GM19035 (cell line): ENCODE measurements around the gene TMEM18.
A peak's percentile ranks its signal among the peaks of the same experiment; 100 is the strongest.

Experiments used
- ATAC-seq: cut with Tn5 transposase; IDR thresholded peaks from one replicate; pipeline ENCODE4 v1.9.1; 2021; ENCODE audit not compliant: unreplicated experiment

TMEM18 gene

DNA sequence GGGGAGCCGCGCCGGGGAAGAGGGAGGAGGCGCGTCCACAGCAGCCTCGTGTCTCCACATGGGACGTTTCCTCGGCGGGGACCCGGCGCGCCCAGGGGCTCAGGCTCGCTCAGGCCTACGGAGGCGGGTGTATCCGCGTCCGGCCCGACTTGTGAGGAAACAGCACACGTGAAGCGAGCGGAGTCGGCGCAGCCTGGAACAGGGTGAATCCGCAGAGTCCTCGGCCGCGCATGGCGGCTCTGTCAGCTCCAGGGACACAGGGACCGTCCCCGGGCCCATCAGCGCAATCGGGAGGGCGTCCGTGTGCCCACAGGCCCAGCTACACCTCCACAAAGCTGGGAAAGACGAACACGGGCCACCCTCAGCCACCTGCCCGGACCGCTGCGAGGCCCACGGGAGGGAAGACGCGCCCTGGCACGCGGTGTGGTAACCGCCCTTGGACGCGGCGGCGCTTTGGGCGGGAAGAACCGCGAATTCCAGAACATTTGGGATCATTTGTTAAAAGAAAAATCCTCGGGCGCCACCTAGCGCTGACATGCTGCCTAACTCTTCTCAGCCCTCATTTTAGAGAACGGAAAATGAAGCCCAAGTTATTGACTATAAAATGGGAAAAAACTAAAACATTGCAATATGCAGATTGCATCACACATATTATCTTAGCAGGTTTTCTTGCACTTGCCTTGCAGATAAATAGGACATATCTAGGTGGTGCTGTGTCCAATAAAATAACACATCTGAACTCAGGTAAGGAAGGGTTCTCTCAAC is 40.4 kb downstream of the TMEM18 start:
- ATAC-seq, result peak; percentile 61

DNA sequence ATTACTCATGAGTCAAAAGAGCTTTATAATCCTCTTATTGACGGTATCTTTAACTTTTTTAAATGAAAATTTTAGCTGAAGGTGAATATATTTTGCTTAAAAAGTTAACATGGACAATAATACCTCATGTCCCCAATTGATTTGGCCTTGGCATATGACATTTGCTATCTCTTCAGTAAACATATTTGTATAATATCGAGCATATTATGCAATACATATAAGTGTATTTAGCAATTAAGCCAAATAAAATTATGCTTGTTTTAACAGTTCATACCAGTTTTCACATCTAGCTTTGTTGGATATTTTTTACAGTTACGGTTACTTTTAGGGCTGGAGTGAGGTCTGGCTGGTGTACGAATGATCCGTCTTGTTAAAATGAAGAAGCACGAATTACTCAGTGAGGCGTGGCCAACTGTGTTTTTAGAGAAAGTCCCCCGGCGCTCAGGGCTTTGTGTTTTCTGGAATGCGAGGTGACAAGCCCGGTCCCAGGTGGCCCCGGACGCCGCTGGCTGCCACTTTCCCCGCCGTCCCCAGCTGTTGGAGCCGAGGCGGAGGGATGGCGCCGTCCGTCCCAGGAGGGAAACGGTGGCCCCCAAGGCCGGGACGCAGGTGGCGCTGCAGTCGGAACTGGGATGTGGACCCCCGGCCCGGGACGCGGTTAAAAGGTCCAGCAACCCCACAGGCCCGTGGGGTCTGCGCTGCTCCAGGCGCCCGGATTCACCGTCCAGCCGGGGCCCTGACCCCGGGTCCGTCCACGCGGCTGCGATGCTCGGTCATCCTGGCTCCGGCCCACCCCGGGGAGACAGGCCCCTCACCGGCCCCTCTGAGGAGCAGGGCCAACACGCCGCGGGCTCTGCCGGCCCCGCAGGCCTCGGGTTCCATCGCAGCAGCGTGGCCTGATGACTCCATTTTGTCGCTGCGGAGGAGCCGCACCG is 41.3 kb downstream of the TMEM18 start:
- no peak for ATAC-seq

DNA sequence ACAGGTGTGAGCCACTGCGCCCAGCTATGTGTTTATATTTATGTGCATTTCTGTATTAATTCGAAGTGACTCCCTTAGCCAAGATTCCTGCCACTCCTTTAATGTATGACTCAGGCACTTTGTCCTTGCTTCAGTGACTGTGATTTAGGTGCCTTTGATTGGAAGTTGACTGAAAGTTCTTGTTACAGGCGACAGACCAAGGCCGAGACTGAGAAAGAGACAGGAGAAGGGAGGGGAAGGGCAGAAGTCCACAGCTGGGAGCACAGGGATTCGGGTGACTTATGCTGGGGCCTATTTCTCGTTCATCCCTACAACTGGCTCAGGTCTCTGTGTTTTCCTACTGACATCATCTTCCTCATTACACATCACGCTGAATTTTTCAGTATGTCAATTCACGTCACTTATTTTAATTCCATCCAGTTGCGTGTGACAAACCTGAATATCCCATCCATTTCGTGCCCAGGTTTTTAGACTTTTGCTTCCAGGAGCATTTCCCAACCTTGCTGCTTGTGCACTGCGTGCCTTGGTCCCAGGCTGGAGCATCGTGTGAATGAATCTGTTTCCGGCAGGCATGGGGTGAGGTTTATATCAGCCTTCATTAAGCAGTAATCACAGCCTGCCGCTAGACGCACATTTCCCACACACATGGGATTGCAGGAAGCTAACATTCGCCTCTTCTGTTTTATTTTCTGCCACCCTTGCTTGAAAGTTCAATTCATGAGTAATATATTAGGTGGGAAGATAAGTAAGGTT is 42.4 kb downstream of the TMEM18 start:
- ATAC-seq, result no peak

DNA sequence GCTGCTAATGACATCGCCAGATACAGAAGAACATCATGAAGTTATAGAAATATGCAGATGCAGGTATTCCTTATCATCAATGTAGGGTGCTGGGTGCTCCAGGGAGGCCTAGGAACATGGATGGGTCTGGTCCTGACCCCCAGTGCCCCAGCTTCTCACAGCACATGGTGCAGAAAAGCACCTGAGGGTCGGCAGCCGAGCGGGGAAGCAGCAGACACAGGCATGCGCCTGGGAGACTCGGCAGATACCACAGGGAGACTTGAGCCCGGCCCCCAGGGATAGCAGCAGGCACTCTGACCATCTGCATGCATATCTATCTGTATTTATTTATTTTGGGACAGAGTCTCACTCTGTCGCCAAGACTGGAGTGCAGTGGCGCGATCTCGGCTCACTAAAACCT is 43.2 kb downstream of the TMEM18 start:
- no peak for ATAC-seq

DNA sequence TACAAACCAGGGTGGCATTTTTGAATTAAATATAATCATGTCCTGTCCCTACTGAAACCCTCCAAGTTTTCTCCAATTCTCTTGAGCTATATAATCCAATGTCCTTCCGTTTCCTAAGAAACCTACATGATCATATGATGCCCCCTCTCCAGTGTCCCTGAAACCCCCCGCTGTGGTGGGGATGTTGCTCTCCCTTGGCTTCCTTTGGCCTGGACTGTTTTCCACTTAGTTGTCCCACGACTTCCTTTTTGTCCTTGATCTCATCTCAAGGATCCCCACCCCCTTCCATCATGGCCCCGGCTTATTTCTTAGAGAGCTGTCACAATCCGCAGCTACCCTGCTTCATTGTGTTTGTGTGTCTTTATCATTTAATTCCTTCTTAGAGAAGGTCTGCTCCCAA is 43.8 kb downstream of the TMEM18 start:
- no peak for ATAC-seq

DNA sequence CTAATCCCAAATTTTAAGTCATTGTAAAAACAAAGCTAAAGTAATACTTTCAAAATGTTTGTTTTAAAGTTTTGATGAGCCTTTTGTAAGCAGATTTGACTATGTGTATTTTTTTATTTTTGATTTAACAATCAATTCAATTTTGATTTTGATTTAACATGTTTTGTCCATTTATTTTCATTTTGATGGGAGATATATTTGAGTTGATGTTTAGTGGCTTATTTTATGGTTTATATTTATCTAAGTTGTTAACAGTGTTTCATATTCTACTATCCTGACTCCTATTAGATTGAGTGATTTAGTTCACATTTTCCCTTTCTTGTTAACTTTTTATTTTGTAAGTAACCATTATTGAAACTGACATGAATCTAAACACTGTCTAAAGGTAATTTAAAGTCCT is 44.7 kb downstream of the TMEM18 start:
- ATAC-seq, result no peak

DNA sequence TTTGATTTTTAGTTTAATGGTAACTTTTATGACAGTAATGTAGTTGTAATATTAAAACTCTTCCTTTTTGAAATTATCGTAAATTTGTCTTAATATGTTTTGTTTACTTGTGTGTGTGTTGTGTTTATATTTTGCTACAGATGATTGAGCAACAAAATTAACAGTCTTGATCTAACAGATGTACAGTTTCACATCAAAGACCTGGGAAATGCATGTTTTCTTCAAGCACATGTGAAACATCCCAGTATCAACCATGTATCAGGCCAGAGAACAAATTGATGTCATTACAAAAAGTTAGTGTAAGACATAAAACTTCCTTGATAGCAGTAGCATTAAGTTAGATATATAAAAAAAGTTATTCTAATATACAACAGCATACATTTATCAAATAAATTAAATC is 45.5 kb downstream of the TMEM18 start:
- ATAC-seq, result no peak

DNA sequence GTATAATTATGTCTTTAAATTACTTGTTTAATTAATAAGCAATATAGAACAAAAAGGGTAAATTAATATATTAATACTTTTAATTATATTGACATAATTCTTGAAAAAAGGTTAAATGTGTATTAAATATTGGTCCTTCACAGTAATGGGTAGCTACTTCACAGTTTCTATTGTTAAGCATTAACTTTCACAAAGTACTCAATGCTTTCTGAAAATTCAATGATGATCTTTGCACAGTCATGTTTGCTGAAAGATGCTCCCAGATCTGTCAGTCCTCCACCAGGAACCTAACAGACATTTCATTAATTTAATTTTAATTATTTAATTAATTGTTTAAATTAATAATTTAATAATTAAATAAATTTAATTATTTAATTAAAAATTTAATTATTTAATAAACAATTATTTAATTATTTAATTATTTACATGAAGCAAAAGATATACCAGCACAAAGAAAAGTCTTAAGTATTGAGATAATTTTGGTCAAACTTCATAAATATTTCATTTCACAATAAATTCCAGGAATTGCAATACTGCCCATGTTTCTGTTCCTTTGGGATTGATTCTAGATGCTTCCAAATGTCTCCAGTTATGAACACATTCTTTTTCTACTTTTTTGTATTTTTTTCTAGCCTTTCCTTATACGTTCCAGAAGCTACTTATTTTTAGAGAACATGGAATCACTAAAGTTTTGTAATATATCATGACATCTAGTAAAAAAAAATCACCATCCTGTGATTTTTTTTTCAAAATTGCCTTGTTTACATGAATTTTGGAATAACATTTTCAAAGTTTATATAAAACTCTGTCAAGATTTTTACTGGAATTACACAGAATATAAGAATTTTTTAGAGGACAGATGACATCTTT is 46.5 kb downstream of the TMEM18 start:
- ATAC-seq, result no peak

DNA sequence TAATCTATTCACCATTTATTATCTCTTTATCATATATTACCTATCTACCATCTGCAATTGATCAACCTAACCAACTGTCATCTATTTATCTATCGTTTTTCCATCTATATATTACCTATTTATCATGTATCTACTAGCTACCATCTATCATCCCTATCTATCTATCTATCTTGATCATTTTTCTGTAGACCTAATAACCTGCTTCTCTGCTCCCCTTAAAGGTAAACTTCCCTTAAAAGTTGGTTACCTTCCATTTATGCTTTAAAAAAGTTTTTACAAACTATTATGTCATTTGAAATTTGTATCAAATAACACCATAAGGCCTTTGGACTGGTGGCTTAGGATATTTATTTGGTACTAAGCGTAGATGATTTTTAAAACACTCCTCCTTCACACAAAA is 47.2 kb downstream of the TMEM18 start:
- ATAC-seq, result no peak

DNA sequence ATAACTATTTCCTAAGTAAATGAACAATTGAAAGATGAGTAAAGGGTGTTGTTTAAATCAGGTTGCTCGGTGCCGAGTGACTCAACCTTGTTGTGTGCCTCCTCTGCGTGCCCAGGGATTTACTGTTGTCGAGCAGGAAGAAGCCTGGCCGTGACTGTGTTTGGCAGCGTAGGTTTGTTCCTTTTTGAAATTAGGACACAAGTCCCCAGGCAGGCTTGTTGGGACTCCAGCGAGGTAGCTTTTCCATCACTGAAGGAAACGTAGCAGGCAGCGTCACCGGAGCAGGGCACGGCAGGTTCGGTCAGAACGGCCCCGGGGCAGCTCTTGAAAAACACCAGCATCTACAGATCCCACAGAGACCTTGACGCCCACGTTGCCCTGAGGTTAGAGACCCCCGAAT is 48.6 kb downstream of the TMEM18 start:
- ATAC-seq, result no peak

DNA sequence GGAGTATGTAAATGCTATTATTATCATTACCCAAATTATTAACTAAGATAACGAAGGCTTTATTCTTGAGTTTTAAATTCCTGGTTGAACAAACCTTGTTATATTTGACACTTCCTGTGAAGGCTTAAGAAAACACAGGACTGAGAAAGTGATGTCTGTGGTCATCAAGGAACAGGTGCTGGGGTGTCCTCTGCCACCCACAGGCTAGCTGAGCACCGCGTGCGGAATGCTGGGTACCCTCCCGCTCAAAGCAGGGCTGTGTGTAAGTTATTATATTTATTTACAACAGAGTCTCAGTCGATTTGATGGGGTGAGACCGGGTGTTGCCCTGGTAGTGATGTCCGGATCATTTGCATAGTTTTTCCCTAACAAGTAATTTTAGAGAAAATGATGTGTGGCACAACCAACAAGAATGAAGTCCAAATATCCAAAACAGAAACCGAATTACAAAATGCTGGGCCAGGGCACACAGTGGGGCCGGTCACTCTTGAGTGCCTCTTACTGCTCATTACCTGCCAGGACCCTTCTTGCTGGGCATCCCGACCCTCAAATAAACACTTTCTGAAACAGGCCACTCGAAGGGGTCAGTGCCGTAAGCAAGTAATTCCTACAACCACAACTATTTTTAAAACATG is 49.2 kb downstream of the TMEM18 start:
- ATAC-seq, result no peak

DNA sequence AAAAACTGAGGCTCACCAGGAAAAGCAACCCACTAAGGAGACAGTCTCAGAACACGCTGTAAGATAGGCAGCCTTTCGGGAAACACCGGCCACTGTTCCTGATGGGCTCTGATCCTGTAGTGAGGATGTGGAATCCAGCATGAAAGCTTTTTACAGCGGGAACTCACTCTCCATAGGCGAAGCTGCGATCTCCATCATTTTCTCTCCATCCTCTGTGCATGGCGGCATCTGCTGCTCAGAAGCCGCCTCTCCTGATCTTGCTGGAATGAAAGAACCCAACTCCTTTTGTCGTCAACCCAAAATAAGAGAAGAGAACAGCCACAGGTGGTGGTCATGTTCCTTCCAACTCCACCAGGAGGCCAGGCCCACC is 49.9 kb downstream of the TMEM18 start:
- no peak for ATAC-seq

DNA sequence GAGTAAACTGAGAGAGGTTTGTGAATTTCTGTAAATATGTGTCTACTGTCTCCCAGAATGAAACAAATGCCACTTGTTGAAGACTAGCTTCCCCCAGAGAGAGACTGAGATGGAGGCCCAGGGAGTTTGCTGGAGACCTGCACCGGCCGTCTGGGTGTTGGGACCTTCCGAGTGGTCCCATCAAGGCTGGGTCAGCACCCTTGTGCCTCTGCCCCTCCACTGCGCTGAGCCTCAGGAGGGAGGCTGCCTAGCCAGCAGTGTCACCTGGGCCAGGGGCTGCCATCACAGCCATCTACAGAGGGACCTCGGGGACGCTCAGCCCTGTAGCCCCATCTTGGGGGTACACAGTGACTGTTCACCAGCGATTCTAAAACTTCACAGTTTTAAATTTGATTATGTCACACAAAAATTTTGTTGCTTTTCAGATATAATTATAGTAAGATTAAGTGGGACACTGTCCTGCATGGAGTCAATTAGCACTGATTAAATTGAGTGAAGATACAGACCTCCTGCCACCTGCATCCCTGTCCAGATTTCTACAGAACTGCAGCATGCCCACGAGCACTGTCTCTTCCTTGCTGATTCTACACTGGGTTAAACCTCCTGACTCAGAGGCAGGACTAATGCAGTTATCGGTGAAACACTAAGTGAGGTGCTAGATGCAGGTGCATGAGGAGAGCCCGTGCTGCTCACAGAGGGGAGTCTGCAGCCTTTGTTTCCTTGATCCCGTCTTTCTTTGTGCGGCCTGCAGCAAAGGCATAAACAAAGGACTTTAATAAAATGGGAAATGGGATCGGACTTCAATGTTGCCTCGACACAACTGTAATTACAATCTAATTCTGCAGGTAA is 50.5 kb downstream of the TMEM18 start:
- ATAC-seq, result no peak

DNA sequence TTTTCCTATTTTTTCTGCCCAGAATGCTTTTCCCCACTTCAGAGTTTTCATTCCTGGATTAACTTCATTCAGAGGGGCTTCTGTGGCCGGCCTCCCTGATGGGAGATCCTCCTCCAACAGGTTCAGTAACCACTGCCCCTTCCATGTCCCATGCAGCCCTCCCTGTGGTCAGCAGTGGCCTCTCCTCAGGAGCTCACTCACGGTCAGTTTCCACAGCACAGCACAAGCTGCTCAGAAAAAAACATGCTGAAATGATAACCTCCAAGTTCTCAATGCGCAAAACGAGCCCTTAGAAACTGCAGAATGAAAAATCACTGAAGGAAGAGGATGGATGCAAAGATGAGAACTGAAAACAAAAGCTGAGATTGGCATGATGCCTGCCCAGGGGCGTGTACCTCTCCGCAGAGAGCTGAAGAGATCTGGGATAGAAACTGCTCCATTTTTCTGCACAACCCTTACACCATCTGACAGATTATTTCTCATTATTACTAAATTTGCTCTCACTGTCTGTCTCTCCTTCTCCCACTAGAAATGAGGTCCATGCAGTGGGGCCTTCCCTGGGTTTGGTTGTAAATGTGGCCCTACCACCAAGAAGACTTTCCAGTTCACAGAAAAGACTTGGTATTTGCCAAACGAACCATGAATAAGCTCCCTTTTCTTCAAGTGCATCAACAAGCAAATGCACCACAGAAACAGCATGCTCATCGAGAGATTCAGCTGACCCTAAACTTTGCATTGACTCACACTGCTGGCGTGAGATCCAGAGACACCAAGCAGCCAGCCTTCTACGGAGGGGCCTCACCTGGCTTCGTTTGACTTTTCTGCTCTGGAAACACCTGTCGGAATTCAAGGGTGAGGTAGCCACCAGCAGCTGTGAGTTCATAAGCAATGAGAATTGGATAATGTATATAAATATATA is 51.5 kb downstream of the TMEM18 start:
- no peak for ATAC-seq

DNA sequence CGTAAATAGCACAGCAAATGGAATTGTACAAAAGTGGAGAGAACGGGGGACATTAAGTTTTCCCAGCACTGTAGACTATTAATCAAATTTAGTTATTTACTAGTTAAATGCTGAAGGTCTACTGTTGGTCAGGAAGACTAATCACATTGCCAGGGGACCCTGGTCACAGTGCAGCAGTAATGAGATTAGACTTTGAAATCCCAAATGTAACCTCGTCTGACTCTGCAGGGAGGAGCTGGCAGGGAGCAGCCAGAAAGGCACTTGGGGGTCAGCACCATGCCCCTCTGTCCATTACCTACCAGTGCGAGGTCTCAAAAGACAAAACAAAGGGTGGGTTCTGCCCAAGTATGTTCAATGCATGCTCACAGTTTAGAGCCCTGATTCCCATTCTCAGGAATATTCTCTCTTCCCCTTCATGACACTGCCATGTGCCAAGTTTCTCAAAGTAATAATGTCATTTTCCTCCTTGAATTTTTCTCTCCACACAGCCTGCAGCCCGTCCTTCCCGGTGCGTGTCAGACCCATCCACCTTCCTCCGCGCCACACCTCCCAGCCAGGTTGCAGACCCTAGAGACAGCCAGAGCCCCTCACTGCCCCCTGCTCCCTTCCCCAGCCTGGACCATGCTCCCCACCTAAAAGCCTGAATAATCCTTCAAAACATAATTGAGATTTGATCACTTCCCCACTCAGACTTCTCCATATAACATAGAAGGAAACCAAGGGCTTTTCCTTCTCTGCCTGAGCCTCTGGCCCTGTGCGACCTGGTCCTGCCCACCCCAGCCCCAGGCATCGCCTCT is 52.5 kb downstream of the TMEM18 start:
- no peak for ATAC-seq

DNA sequence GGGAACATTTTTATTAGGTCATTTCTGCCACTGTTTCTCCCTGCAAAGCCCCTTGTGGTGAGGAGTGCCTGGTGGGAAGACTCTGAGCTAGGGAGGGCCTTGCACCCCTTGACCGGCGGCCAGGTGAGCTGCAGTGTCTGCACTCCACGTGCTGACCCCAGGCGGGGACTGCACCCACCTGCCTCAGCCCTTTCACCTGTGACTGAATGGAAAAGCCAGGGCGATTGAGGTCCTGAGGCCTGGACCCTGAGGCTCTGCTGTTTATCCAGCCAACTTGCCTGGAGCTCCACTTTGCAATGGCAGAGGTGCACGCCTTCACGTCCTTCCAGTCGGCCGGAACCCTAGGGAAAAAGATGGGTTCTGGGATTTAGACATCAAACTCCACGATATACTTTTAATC is 53.1 kb downstream of the TMEM18 start:
- ATAC-seq, result no peak

DNA sequence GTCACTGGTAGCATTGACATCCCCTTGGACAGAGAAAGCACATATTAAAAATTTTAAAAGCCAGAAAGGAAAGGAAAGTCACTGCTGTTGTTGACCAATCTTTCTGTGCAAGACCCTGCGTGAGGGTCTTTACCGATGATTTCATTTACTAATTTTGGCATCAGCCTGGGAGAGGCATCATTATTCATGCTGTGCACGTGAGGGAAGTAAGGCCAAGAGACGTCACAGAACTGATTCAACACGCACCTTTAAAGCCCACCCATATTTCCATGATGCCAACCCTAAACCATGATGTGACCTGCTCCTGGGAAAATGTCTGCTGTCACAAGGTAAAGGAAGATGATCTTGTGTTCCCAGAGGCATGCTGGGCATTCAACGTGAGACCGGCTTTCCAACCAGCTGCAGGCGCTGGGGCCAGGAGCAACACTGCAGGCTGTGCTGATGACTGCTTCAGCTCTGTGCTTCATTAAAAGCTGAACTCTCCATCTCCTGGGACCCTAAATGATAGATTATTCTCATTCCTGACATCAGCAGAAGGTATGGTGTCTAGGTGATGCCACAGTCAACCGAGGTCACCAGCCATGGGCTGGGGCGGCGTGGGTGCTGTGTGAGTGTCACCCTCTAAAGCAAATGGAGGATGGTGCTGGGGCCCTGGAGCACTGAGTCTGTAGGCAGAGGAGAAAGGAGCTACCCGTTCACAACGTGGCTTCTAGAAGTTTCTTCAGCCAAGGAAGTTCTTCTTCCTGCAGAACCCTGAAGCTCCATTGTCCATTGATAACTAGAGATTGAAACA is 53.9 kb downstream of the TMEM18 start:
- no peak for ATAC-seq
